Measurements from ENCODE around the gene CHRNA10.

Gene CHRNA10

DNA sequence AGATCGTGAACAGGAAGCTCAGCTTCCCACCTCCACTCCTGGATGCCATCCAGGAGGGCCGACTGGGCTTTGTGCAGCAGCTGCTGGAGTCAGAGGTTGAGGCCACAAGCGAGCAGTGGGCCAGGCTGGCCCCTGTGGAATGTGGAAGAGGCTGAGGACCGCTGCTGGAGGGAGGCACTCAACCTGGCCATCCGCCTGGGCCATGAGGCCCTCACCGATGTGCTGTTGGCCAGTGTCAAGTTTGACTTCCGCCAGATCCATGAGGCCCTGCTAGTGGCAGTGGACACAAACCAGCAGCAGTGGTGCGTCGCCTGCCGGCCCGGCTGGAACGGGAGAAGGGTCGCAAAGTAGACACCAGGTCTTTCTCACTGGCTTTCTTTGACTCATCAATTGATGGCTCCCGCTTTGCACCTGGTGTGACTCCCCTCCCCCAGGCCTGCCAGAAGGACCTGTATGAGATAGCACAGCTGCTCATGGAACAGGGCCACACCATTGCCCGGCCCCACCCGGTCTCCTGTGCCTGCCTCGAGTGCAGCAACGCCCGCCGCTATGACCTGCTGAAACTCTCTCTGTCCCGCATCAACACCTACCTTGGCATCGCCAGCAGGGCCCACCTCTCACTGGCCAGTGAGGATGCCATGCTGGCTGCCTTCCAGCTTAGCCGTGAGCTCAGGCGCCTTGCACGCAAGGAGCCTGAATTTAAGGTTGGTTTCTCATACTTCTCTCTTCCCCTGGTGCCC is 54.3 kb downstream of the CHRNA10 start:
- TF ChIP-seq GABPA (IDR thresholded peaks at IDR 0.05; ENCODE audit: low read depth) (no peak), SPI1 (IDR thresholded peaks at IDR 0.05; ENCODE audit: borderline replicate concordance, low read depth) (no peak), POLR2AphosphoS5 (IDR thresholded peaks at IDR 0.05; ENCODE audit: low read depth) (no peak)
- TF ChIP-seq, protein P1, sequence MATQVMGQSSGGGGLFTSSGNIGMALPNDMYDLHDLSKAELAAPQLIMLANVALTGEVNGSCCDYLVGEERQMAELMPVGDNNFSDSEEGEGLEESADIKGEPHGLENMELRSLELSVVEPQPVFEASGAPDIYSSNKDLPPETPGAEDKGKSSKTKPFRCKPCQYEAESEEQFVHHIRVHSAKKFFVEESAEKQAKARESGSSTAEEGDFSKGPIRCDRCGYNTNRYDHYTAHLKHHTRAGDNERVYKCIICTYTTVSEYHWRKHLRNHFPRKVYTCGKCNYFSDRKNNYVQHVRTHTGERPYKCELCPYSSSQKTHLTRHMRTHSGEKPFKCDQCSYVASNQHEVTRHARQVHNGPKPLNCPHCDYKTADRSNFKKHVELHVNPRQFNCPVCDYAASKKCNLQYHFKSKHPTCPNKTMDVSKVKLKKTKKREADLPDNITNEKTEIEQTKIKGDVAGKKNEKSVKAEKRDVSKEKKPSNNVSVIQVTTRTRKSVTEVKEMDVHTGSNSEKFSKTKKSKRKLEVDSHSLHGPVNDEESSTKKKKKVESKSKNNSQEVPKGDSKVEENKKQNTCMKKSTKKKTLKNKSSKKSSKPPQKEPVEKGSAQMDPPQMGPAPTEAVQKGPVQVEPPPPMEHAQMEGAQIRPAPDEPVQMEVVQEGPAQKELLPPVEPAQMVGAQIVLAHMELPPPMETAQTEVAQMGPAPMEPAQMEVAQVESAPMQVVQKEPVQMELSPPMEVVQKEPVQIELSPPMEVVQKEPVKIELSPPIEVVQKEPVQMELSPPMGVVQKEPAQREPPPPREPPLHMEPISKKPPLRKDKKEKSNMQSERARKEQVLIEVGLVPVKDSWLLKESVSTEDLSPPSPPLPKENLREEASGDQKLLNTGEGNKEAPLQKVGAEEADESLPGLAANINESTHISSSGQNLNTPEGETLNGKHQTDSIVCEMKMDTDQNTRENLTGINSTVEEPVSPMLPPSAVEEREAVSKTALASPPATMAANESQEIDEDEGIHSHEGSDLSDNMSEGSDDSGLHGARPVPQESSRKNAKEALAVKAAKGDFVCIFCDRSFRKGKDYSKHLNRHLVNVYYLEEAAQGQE (IDR thresholded peaks at IDR 0.05; ENCODE audit: insufficient replicate concordance, low read depth), result no peak
- TF ChIP-seq, protein P2, sequence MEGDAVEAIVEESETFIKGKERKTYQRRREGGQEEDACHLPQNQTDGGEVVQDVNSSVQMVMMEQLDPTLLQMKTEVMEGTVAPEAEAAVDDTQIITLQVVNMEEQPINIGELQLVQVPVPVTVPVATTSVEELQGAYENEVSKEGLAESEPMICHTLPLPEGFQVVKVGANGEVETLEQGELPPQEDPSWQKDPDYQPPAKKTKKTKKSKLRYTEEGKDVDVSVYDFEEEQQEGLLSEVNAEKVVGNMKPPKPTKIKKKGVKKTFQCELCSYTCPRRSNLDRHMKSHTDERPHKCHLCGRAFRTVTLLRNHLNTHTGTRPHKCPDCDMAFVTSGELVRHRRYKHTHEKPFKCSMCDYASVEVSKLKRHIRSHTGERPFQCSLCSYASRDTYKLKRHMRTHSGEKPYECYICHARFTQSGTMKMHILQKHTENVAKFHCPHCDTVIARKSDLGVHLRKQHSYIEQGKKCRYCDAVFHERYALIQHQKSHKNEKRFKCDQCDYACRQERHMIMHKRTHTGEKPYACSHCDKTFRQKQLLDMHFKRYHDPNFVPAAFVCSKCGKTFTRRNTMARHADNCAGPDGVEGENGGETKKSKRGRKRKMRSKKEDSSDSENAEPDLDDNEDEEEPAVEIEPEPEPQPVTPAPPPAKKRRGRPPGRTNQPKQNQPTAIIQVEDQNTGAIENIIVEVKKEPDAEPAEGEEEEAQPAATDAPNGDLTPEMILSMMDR (IDR thresholded peaks at IDR 0.05; ENCODE audit: insufficient read depth, low read length), result no peak
- H3K27me3 ChIP-seq (ENCODE audit: insufficient read depth, poor library complexity, severe bottlenecking), result no peaks in the 10 kb centered on the region
- H3K27ac ChIP-seq (replicated peaks), result no peak overlapping the region
- H3K4me3 ChIP-seq (replicated peaks; ENCODE audit: insufficient read depth, low read length), result no peak overlapping the region
- no peak for DNase-seq (ENCODE audit: low read depth in 1 of 2, low spot score in 1 of 2)

DNA sequence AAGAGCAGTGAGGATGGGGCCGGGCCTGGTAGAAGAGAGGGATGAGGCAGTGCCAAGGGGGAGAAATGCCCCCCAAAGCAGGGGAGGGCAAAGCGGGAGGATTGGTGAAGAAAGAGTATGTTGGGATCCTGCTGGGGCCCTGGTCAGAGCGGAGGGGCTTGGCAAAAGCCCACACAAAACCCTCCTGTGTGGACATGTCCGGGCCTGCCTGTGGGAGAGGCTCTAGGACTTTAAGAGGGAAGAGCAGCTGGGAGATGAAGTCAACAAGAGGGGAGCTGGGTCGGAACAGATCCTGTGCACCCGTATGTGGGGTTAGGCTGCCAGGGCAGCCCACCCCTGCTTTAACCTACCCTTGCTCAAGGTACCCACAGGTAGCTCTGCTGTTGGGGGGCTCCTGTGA is 55.2 kb downstream of the CHRNA10 start:
- TF ChIP-seq, protein P1 (IDR thresholded peaks at IDR 0.05; ENCODE audit: insufficient replicate concordance, low read depth), result no peak
- TF ChIP-seq POLR2AphosphoS5 (IDR thresholded peaks at IDR 0.05; ENCODE audit: low read depth) (no peak), SPI1 (IDR thresholded peaks at IDR 0.05; ENCODE audit: borderline replicate concordance, low read depth) (no peak), GABPA (IDR thresholded peaks at IDR 0.05; ENCODE audit: low read depth) (no peak)
- TF ChIP-seq, protein P2 (IDR thresholded peaks at IDR 0.05; ENCODE audit: insufficient read depth, low read length), result no peak
- Histone ChIP-seq H3K4me3 (replicated peaks; ENCODE audit: insufficient read depth, low read length) (no peak overlapping the region), H3K27ac (replicated peaks) (no peak overlapping the region), H3K27me3 (ENCODE audit: insufficient read depth, poor library complexity, severe bottlenecking) (no peaks in the 10 kb centered on the region)
- no peak for DNase-seq (ENCODE audit: low read depth in 1 of 2, low spot score in 1 of 2)
